Thyroid gland (tissue), 4 donors: ENCODE measurements around the gene MGAT1.

ENCODE experiments used
- CTCF ChIP-seq, 6 experiments: fragments of 200-600 bp in 3 of 6; fragments of 450-650 bp in 3 of 6; sonication (generic) in 3 of 6; IDR thresholded peaks; one replicate each; pipeline ENCODE4 v1.5.1; 2016 to 2019; ENCODE audit warnings: antibody characterized with exemption in 6 of 6, mild to moderate bottlenecking in 2 of 6, inconsistent platforms in 1 of 6, moderate library complexity in 1 of 6
- POLR2A ChIP-seq, 2 donors: fragments of 450-650 bp; IDR thresholded peaks; one replicate each; pipeline ENCODE4 v1.6.1; 2017; ENCODE audit warnings: antibody characterized with exemption in 2 of 2, mild to moderate bottlenecking in 2 of 2, moderate library complexity in 1 of 2

GRCh38 chr5:180803181-180804128, 849 bp upstream of the MGAT1 start:
- TF ChIP-seq CTCF (IDR thresholded peaks at IDR 0.05) (no peak), POLR2A (IDR thresholded peaks at IDR 0.05) (peak in 1 of 2 donors; percentile 15)
